IPS DF 19.7 (cell line): ENCODE results near the gene DENND4C.
"Not testable (repeated sequence)": the region's sequence is repeated elsewhere in the genome, so short reads cannot be mapped to it uniquely, and the experiment has no call there.

ENCODE experiments used
- DNase-seq: peaks from one replicate; pipeline ENCODE4 v3.0.0-alpha.2; 2013; ENCODE audit warnings: low read depth, low spot score

Gene DENND4C

GRCh38 chr9:19266778-19267384 lies 36.4 kb downstream of the DENND4C start:
- DNase-seq, result not testable (repeated sequence)

- DNase-seq, result no peak
Observed at GRCh38 chr9:19269582-19269981, 39.1 kb downstream of the DENND4C start.

GRCh38 chr9:19270421-19270949 lies 40.0 kb downstream of the DENND4C start:
- DNase-seq, result no peak

- no peak for DNase-seq
Observed at GRCh38 chr9:19271081-19271480, 40.6 kb downstream of the DENND4C start.

GRCh38 chr9:19281801-19282200 lies 51.3 kb downstream of the DENND4C start:
- DNase-seq, result no peak

- DNase-seq, result no peak
Observed at GRCh38 chr9:19283072-19283710, 52.7 kb downstream of the DENND4C start.

GRCh38 chr9:19284729-19285128 lies 54.2 kb downstream of the DENND4C start:
- DNase-seq, result no peak

GRCh38 chr9:19286634-19287188 lies 56.2 kb downstream of the DENND4C start:
- no peak for DNase-seq

- no peak for DNase-seq
Observed at GRCh38 chr9:19288081-19288480, 57.6 kb downstream of the DENND4C start.

- DNase-seq, result no peak
Observed at GRCh38 chr9:19290103-19290502, 59.6 kb downstream of the DENND4C start.

GRCh38 chr9:19294219-19294618 lies 63.7 kb downstream of the DENND4C start:
- DNase-seq, result no peak

GRCh38 chr9:19298436-19299000 lies 68.0 kb downstream of the DENND4C start:
- no peak for DNase-seq

GRCh38 chr9:19303216-19303615 lies 72.7 kb downstream of the DENND4C start:
- DNase-seq, result no peak

- no peak for DNase-seq
Observed at GRCh38 chr9:19306568-19306967, 76.1 kb downstream of the DENND4C start.

- DNase-seq, result no peak
Observed at GRCh38 chr9:19310246-19310645, 79.8 kb downstream of the DENND4C start.

GRCh38 chr9:19313573-19313972 lies 83.1 kb downstream of the DENND4C start:
- no peak for DNase-seq

GRCh38 chr9:19320495-19320894 lies 90.0 kb downstream of the DENND4C start:
- DNase-seq, result no peak

GRCh38 chr9:19331877-19332276 lies 101.4 kb downstream of the DENND4C start:
- DNase-seq, result no peak

- no peak for DNase-seq
Observed at GRCh38 chr9:19336166-19336565, 105.7 kb downstream of the DENND4C start.

GRCh38 chr9:19342947-19343346 lies 112.5 kb downstream of the DENND4C start:
- no peak for DNase-seq

GRCh38 chr9:19358701-19359100 lies 128.2 kb downstream of the DENND4C start:
- no peak for DNase-seq

GRCh38 chr9:19369107-19369506 lies 138.6 kb downstream of the DENND4C start:
- DNase-seq, result no peak

GRCh38 chr9:19371942-19372341 lies 141.4 kb downstream of the DENND4C start:
- no peak for DNase-seq
